Measurements from ENCODE around the gene RBP5.
A peak's percentile ranks its signal among the peaks of the same experiment; 100 is the strongest.

The RBP5 gene

GRCh38 chr12:7146906-7147305 lies 18.2 kb upstream of the RBP5 start:
- FAIRE-seq (no peak), DNase-seq (ENCODE audit: extremely low spot score, insufficient read length, low read depth) (no peak)

DNA sequence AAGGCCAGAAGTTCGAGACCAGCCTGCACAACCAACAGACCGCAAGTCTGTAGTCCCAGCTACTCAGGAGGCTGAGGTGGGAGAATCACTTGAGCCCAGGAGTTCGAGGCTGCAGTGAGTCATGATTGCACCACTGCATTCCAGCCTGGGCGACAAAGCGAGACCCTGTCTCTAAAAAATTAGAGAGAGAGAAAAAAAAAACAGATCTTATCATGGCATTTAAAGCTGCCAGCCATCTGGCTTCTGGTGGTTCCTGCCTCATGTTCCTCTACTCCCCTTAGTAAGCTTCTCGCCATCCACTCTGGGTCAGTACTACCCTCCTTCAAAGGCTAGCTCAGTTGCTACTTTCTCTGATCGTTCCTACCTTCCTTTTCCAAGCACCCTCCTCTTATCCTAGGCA lies 17.5 kb upstream of the RBP5 start:
- no peak for DNase-seq (ENCODE audit: extremely low spot score, insufficient read length, low read depth)
- FAIRE-seq: no peak

- no peak for FAIRE-seq
Measured at GRCh38 chr12:7145671-7146070, 17.0 kb upstream of the RBP5 start.

GRCh38 chr12:7144414-7145120 lies 15.9 kb upstream of the RBP5 start:
- FAIRE-seq: no peak
- DNase-seq (ENCODE audit: extremely low spot score, insufficient read length, low read depth): no peak

More at GRCh38 chr12:7145671-7146070, 17.0 kb upstream of the RBP5 start:
- no peak for DNase-seq (ENCODE audit: extremely low spot score, insufficient read length, low read depth)

GRCh38 chr12:7143564-7143963 lies 14.9 kb upstream of the RBP5 start:
- DNase-seq (ENCODE audit: extremely low spot score, insufficient read length, low read depth) (no peak), FAIRE-seq (no peak)

DNA sequence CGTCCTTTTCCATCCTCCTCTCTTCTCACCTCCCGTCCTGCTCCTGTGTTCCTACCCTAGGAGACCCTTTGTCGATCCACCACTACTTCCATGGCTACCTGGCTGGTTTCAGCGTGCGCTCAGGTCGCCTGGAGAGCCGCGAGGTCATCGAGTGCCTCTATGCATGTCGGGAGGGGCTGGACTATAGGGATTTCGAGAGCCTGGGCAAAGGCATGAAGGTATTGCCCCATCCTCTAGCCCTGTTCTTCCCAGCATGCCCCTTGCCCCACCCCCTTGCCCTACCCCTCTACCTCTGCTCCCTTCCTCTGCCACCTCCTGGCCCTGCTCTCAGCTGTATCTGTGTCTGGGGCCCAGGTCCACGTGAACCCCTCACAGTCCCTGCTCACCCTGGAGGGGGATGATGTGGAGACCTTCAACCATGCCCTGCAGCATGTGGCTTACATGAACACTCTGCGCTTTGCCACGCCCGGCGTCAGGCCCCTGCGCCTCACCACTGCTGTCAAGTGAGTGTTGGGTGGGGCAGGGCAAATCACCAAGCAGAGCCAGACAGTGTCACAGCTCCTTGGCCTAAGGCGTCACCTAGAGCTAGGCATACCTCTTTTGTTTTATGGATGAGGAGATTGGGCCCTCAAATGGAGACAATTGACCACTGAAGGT lies 14.2 kb upstream of the RBP5 start:
- DNase-seq (ENCODE audit: extremely low spot score, insufficient read length, low read depth) (no peak), FAIRE-seq (no peak)

- peak; percentile 67 for FAIRE-seq
Measured at GRCh38 chr12:7142056-7142644, 13.5 kb upstream of the RBP5 start.

GRCh38 chr12:7141351-7142005 lies 12.8 kb upstream of the RBP5 start:
- DNase-seq (ENCODE audit: extremely low spot score, insufficient read length, low read depth) (no peak), FAIRE-seq (no peak)

More at GRCh38 chr12:7142056-7142644, 13.5 kb upstream of the RBP5 start:
- DNase-seq (ENCODE audit: extremely low spot score, insufficient read length, low read depth): no peak

- no peak for DNase-seq (ENCODE audit: extremely low spot score, insufficient read length, low read depth)
- FAIRE-seq: no peak
Measured at GRCh38 chr12:7139200-7139599, 10.5 kb upstream of the RBP5 start.

DNA sequence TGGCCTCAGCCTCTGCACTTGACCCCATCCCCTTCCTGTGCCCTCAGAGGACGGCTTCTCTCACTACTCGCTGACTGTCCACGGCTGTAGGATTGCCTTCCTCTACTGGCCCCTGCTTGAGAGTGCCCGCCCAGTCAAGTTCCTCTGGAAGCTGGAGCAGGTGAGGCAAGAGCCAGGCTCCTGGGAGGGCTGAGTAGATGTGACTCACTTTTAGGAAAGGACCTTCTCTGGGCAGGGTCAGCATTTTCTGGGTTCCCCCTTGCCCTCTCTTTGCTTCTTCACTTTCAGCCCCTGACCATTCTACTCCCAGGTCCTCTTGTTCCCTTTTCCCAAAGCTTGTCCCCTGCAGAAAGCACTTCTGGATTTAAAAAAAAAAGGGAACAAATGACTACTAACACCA lies 9.2 kb upstream of the RBP5 start:
- FAIRE-seq (no peak), DNase-seq (ENCODE audit: extremely low spot score, insufficient read length, low read depth) (no peak)

DNA sequence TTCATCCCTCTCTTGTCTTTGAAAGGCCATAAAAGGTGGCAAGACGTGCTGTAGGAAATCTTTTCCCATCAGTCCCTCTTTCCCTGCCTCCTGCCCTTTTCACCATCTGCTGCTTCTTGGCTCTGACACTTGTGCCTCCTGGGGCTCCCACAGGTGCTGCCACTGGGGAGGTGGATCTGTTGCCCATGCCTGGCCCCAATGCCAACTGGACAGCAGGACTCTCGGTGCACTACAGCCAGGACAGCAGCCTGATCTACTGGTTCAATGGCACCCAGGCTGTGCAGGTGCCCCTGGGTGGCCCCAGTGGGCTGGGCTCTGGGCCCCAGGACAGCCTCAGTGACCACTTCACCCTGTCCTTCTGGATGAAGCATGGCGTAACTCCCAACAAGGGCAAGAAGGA lies 8.0 kb upstream of the RBP5 start:
- DNase-seq (ENCODE audit: extremely low spot score, insufficient read length, low read depth) (no peak), FAIRE-seq (no peak)

DNA sequence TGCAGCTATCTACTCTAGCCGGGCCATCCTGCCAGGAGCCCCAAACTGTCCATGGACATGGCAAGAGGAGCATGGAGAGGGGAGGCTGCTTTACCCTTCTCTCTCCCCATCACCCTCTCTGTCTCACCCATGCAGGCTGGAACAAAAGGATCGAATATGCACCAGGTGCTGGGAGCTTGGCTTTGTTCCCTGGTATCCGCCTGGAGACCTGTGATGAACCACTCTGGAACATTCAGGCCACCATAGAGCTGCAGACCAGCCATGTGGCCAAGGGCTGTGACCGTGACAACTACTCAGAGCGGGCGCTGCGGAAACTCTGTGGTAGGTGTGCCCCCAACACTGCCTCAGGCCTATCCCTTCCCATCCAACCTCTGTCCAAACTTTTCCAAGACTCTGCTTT lies 7.4 kb upstream of the RBP5 start:
- FAIRE-seq (no peak), DNase-seq (ENCODE audit: extremely low spot score, insufficient read length, low read depth) (no peak)

DNA sequence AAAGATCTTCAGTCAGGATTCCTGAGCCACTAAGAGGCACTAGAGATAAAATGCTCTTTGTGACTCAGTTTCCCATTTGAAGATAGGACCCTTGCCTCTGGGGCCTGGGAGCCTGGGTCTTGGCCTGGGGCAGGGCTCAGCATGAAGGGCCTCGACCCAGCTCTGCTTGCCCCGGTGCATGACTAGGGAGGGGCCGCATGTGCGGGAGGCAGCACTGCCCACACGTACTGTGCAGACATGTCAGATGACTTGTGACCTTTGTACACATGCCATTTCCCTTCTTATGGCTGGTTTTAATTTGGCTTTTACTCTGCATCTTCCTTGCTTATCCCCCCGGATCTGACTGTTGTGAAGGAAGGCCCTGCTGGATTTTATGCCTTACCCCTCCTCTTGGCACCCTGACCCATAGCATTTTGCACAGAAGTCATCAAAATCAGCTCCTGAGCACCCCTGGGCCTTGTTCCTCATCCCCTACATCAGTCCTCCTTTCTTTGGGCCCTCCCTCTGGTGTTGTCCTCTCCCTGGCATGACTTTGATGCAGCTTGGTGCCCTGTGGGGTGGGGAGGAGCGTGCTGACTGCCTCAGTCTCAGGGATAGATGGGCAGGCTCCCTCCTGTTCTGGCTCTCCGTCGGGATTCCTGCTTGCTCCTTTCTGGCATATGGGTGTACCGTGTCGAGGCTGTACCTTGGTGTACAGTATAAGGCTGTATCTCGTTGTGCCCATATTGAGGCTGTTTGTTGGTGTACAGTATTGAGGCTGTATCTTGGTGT lies 5.9 kb upstream of the RBP5 start:
- DNase-seq (ENCODE audit: extremely low spot score, insufficient read length, low read depth): no peak
- no peak for FAIRE-seq

DNA sequence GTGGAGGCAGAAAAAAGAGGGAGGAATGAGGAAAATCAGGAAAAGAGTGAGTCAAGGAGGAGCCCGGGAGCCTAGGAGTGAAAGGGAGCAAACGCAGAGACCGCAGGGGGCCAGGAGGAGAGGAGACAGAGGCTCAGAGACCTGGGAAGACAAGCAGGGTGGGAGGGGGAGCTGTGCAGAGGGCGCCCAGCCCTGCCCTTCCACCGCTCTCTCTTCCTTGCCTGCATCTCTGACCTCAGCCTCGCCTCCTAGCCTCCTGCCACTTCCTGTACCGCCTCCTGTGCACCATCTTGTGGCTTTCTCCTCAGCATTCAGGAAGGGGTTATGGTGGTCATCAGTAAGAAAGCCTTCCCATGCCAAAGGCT lies 2.8 kb upstream of the RBP5 start:
- no peak for DNase-seq (ENCODE audit: extremely low spot score, insufficient read length, low read depth)
- peak; percentile 68 for FAIRE-seq

DNA sequence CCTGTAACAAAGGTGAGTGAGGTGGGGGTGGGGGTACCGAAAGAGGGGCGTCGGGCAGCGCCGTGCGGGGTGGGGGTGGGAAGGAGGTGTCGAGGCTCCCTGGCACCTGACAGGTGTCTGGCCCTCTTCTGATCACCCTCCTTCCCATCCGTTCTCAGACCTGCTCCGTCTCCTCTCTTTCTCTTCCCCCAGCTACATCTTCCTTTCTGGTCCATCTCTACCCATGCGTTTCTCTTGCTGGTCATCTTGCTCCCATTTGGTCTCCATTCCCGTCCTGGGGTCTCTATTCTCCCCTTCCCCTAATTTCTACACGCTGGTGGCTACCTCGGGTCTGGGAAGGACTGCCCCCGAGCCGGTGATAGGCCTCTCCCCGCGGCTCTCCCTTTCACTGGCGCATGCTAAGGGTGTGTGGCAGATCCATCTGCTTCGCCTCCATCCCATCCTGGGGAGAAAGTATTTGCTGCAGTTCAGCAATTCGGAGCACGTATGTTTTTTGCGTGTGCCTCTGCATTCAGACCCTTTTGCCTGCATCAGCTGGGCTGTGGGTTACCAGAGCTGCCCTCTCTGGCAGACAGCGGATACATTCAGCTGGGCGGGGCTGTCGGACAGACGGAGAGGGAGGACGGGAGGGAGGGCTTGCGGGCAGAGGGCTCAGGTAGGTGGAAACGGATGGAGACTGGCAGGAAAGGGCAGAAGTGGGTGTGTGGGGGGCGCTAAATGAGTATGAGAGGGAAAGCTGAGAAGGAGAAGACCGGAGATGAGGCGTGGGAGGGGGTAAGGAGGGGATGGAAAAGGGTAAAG lies 2.2 kb upstream of the RBP5 start:
- FAIRE-seq (peak; percentile 83), DNase-seq (ENCODE audit: extremely low spot score, insufficient read length, low read depth) (no peak)

DNA sequence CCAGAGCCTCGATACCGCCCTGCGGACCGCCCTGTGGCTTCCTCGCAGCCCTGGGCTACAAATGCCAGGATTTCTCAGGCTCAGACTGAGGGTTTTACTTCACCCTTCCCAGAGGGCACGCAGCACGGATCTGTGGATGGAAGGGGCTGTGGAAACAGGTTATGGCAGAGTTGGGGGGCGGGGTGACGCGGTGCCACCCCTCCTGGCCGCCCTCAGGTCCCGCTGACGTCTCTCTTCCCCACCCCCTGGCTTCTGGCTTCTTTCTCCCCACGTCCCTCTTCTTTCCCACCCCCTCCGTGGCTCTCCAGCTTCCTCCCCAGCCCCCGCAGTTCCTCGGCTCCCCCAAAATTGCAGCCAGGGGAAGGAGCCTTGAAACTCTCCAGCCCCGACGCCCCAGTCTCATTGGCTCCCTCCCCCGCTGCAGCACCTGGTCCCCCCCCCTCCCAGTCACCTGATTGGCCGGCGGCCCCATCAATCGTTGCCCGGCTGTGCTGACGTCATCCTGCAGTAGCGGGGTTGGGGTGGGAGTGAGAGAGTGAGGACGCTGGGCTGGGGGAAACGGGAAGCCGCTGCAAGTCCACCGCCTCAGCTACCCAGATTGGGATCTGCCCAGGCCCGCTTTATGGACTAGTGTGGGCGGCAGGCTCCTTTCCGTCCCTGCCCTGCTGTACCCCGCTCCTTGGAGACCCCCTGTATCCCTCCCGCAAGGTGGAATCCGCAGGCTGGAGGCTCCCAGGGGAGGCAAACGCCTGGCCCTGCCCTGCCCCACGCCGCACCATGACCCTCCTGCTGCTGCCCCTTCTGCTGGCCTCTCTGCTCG lies 1.4 kb upstream of the RBP5 start, which contains the start of gene CLSTN3:
CLSTN3 (plus strand) TSS at position 500 of the 820 bp plus-strand sequence; CDS start at position 778, 278 bp downstream.
- FAIRE-seq (peak; percentile 88), DNase-seq (ENCODE audit: extremely low spot score, insufficient read length, low read depth) (peak; percentile 99)

DNA sequence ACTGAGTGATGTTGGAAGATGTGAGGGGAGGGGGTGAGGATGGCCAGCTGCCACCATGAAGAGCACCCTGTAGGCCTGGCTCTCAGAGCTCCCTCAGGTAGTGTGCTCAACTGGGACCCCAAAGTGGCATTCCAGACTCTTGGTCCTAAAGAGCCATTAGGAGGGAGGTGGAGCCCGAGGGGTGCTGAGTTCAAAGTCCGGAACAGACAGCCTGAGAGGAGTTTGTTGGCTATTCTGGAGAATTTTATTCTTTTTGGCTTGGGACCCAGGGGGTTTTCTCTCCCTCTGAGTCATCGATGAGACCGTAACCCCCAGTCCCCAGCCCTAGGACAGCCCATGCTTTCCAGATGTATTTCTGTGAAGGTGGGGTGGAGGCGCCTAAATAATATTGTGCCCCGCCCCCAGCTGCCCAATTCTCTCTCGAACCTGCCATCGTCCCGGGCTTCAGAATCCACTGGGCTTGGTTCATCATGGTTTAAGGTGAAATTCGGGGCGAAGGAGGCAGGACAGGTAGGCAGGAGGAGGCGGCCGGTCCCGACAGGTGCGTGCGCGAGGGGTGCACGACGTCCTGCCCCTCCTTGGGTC lies 690 bp upstream of the RBP5 start:
- FAIRE-seq: no peak
- no peak for DNase-seq (ENCODE audit: extremely low spot score, insufficient read length, low read depth)

DNA sequence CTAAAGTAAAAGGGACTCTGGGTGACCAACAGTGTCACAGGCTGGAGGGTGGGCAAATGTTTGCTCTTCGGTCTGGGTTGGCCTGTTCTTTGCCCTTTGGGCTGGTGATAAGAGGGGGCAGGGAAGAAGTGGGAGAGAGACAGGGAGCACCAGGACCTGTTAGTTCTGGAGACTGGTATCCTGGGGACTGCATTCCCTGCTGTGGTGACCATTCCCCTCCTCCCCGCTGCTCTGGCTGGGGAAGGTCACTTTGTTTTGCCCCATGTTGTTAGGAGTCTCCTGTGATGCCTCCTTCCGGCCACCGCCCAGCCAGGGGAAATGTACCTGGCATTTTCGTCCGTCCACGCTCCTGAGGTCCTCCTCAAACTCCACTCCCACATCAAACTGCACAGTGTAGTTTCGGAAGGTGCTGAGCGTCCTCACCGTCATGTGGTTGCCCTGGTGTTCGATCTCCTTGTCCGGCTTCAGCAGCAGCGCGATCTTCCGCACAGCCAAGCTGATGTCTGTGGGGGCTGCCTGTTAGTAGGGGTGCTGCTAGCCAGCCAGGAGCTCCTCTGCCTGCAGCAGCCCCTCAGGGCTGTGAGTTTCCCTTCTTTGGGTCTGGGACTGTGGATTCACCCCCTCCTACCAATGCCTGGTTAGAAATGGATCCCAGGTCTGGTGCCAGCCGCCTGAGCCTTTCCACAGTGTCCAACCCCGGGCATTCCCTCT lies 618 bp downstream of the RBP5 start:
- DNase-seq (ENCODE audit: extremely low spot score, insufficient read length, low read depth) (no peak), FAIRE-seq (no peak)

Measured in GM18507 (cell line).